HepG2 (cell line): Measurements from ENCODE around the gene GLIS2. TPM values are rescaled to one million over a fixed set of nuclear protein-coding genes. Genes with fewer than 3 reads are reported as not detected.

Source experiments
- ATAC-seq: fragments of 200-7000 bp; cut with Tn5 transposase; 3 replicates; pipeline ENCODE4 v1.9.1; 2020; ENCODE audit warnings: mild to moderate bottlenecking, moderate library complexity
- BruUV-seq: library from RNA; stranded (reverse); fragments of 400-500 nt; replicated peaks from 2 replicates; lab custom pipeline; 2021; lab: Mats Ljungman, UMichigan
- CTCF ChIA-PET: fragments of 300-600 bp; formaldehyde crosslinking; extraction: SDS; loops from one replicate; lab custom pipeline; 2021; ENCODE audit warnings: low total read pairs, inconsistent platforms, low intra/inter-chr PET ratio; lab: Yijun Ruan, JAX
- POLR2A ChIA-PET: fragments of 350-600 bp; sonication (Branson Sonifier 250); formaldehyde crosslinking; loops from one replicate; lab custom pipeline; 2020; ENCODE audit warnings: antibody characterized with exemption, inconsistent platforms; lab: Yijun Ruan, JAX
- DNase-seq: peaks from one replicate; pipeline ENCODE4 v3.0.0-alpha.2; 2015; ENCODE audit warnings: low spot score
- FAIRE-seq: peaks from 3 replicates; lab custom pipeline; 2011; peaks lifted over from hg19 to GRCh38; lab: Jason Lieb, UNC
- H2AFZ ChIP-seq: one replicate; pipeline ENCODE4 v1.6.1; 2011; ENCODE audit warnings: low read length, inconsistent platforms
- H3K27ac ChIP-seq: fragments of 300-600 bp; 3 replicates; pipeline ENCODE4 v1.8.0; 2011; ENCODE audit warnings: mixed run types, mild to moderate bottlenecking, mixed read lengths, low read length, inconsistent platforms; ENCODE audit not compliant: insufficient read depth; ENCODE audit errors: extremely low read length
- H3K27me3 ChIP-seq, 2 experiments: fragments of 200-600 bp in 1 of 2; 2 replicates in 1 of 2; 3 replicates in 1 of 2; pipeline versions ENCODE4 v1.6.0 to v1.8.0; 2011; ENCODE audit warnings: low read length in 2 of 2, mild to moderate bottlenecking in 2 of 2, moderate library complexity in 2 of 2, inconsistent platforms in 1 of 2; ENCODE audit not compliant: insufficient read depth in 2 of 2, control insufficient read depth in 1 of 2
- H3K36me3 ChIP-seq, 2 experiments: fragments of 200-600 bp in 1 of 2; replicated peaks in 1 of 2; 2 replicates in 1 of 2; 3 replicates in 1 of 2; pipeline versions ENCODE4 v1.5.1 to v1.8.0; 2011; ENCODE audit warnings: low read length in 2 of 2, inconsistent platforms in 1 of 2; ENCODE audit not compliant: insufficient read depth in 2 of 2, control insufficient read depth in 1 of 2
- H3K4me1 ChIP-seq: 2 replicates; pipeline ENCODE4 v1.5.1; 2012; ENCODE audit warnings: low read length, inconsistent platforms; ENCODE audit not compliant: insufficient read depth
- H3K4me2 ChIP-seq: 2 replicates; pipeline ENCODE4 v1.6.0; 2011; ENCODE audit warnings: low read depth, low read length, inconsistent platforms
- H3K4me3 ChIP-seq, 3 experiments: fragments of 200-600 bp in 1 of 3; sonication (generic), shearing (Covaris generic) in 1 of 3; replicated peaks in 1 of 3; 2 replicates each; pipeline ENCODE4 v1.5.1; 2011 to 2016; ENCODE audit warnings: low read length in 3 of 3, inconsistent platforms in 2 of 3, low read depth in 2 of 3, mild to moderate bottlenecking in 2 of 3, control low read depth in 1 of 3, mixed read lengths in 1 of 3; ENCODE audit not compliant: insufficient read depth in 1 of 3
- H3K79me2 ChIP-seq: one replicate; pipeline ENCODE4 v1.6.1; 2011; ENCODE audit warnings: low read length, inconsistent platforms; ENCODE audit not compliant: insufficient read depth
- H3K9ac ChIP-seq: 2 replicates; pipeline ENCODE4 v1.6.0; 2011; ENCODE audit warnings: mild to moderate bottlenecking, low read depth, low read length, inconsistent platforms; ENCODE audit not compliant: insufficient read depth
- H3K9me3 ChIP-seq: 2 replicates; pipeline ENCODE4 v1.5.1; 2012; ENCODE audit warnings: mild to moderate bottlenecking, low read length
- H4K20me1 ChIP-seq: 2 replicates; pipeline ENCODE4 v1.6.0; 2011; ENCODE audit warnings: inconsistent platforms, mild to moderate bottlenecking, low read length, moderate library complexity; ENCODE audit not compliant: insufficient read depth
- FOXC1 ChIP-seq: sonication (generic); formaldehyde crosslinking; IDR thresholded peaks from 2 replicates; pipeline ENCODE4 v1.8.0; 2022; ENCODE audit warnings: mild to moderate bottlenecking, missing genetic modification reagents, borderline replicate concordance
- MEF2D ChIP-seq: sonication (generic); formaldehyde crosslinking; IDR thresholded peaks from 2 replicates; pipeline ENCODE4 v1.5.1; 2020; ENCODE audit warnings: mild to moderate bottlenecking, missing genetic modification reagents
- POGZ ChIP-seq: sonication (generic); formaldehyde crosslinking; IDR thresholded peaks from 2 replicates; pipeline ENCODE4 v1.4.0; 2020; ENCODE audit warnings: mild to moderate bottlenecking, missing genetic modification reagents
- SALL1 ChIP-seq: sonication (generic); formaldehyde crosslinking; IDR thresholded peaks from 2 replicates; pipeline ENCODE4 v1.8.0; 2022; ENCODE audit warnings: mild to moderate bottlenecking, missing genetic modification reagents
- SMAD1 ChIP-seq: sonication (generic); formaldehyde crosslinking; IDR thresholded peaks from 2 replicates; pipeline ENCODE4 v1.4.0; 2020; ENCODE audit warnings: missing genetic modification reagents, low read depth, mild to moderate bottlenecking, borderline replicate concordance
- SNAI1 ChIP-seq: sonication (generic); formaldehyde crosslinking; IDR thresholded peaks from 2 replicates; pipeline ENCODE4 v1.5.0; 2020; ENCODE audit warnings: mild to moderate bottlenecking, missing genetic modification reagents, borderline replicate concordance
- STAG1 ChIP-seq: sonication (generic); formaldehyde crosslinking; IDR thresholded peaks from 2 replicates; pipeline ENCODE4 v1.4.0; 2020; ENCODE audit warnings: missing genetic modification reagents
- TBP ChIP-seq: sonication (generic); formaldehyde crosslinking; IDR thresholded peaks from 2 replicates; pipeline ENCODE4 v1.5.0; 2020; ENCODE audit warnings: missing genetic modification reagents
- TBX2 ChIP-seq: sonication (generic); formaldehyde crosslinking; IDR thresholded peaks from 2 replicates; pipeline ENCODE4 v1.5.0; 2020; ENCODE audit warnings: missing genetic modification reagents, mild to moderate bottlenecking, borderline replicate concordance
- TMF1 ChIP-seq: sonication (generic); formaldehyde crosslinking; IDR thresholded peaks from 2 replicates; pipeline ENCODE4 v1.8.1; 2022; ENCODE audit warnings: low read depth, missing genetic modification reagents
- YEATS2 ChIP-seq: sonication (generic); formaldehyde crosslinking; IDR thresholded peaks from 2 replicates; pipeline ENCODE4 v1.4.0; 2020; ENCODE audit warnings: missing genetic modification reagents, borderline replicate concordance
- ZNF546 ChIP-seq: sonication (generic); formaldehyde crosslinking; conservative IDR thresholded peaks from 2 replicates; pipeline ENCODE4 v1.8.1; 2023; ENCODE audit warnings: mild to moderate bottlenecking, missing genetic modification reagents
- ZNF607 ChIP-seq: sonication (generic); formaldehyde crosslinking; IDR thresholded peaks from 2 replicates; pipeline ENCODE4 v1.5.1; 2020; ENCODE audit warnings: missing genetic modification reagents, mild to moderate bottlenecking, borderline replicate concordance
- WGBS: methylation state at CpG from one replicate; pipeline ENCODE4 v1.1.6; 2017; ENCODE audit warnings: low lambda C conversion rate; 5-methylcytosine and 5-hydroxymethylcytosine counted together
- in situ Hi-C: cut with HindIII; loops from 2 replicates; pipeline ENCODE4 v1.10.0; 2017; ENCODE audit warnings: low pct_unique_long_range_greater_than_20kb; ENCODE audit not compliant: extremely low pct_ligation_motif_present
- intact Hi-C: fragments of 100-400 bp; cut with micrococcal nuclease; formaldehyde crosslinking; loops from one replicate; pipeline ENCODE4 v1.10.0; 2022; ENCODE audit not compliant: unreplicated experiment
- polyA plus RNA-seq, 8 experiments: library from polyadenylated mRNA; depleted of rRNA in 3 of 8; stranded (reverse) in 7 of 8; unstranded in 1 of 8; fragments of >200 nt; fragmentation: Illumina TruSeq in 4 of 8; extraction: Trizol in 4 of 8; gene quantifications; 2 replicates each; pipeline versions ENCODE4 v1.2.1 to v1.2.3, GENCODE V29; 2011 to 2016; ENCODE audit warnings: low read depth in 4 of 8, missing spikeins in 1 of 8, mixed read lengths in 1 of 8; ENCODE audit not compliant: insufficient read depth in 1 of 8
- total RNA-seq, 5 experiments: library from RNA; depleted of rRNA; stranded (reverse); fragments of >200 nt; fragmentation: Illumina TruSeq; extraction: Trizol; gene quantifications; 2 replicates each; pipeline ENCODE4 v1.2.3, GENCODE V29; 2016; ENCODE audit warnings: low read depth in 1 of 5
- TF ChIP-seq, protein P1 (sequence below): sonication (generic); formaldehyde crosslinking; IDR thresholded peaks from 2 replicates; pipeline ENCODE4 v1.5.0; 2020; ENCODE audit warnings: missing genetic modification reagents, mild to moderate bottlenecking, borderline replicate concordance
- TF ChIP-seq, protein P2 (sequence below): sonication (generic); formaldehyde crosslinking; conservative IDR thresholded peaks from 2 replicates; pipeline ENCODE4 v1.5.0; 2020; ENCODE audit warnings: missing genetic modification reagents
- TF ChIP-seq, protein P3 (sequence below): sonication (generic); formaldehyde crosslinking; conservative IDR thresholded peaks from 2 replicates; pipeline ENCODE4 v1.8.0; 2022; ENCODE audit warnings: mild to moderate bottlenecking, moderate library complexity, missing genetic modification reagents
- TF ChIP-seq, protein P4 (sequence below): sonication (generic); formaldehyde crosslinking; IDR thresholded peaks from 2 replicates; pipeline ENCODE4 v1.4.0; 2020; ENCODE audit warnings: missing genetic modification reagents, mild to moderate bottlenecking, borderline replicate concordance
- TF ChIP-seq, protein P5 (sequence below): sonication (generic); formaldehyde crosslinking; IDR thresholded peaks from 2 replicates; pipeline ENCODE4 v1.8.0; 2022; ENCODE audit warnings: missing genetic modification reagents, low read depth, mild to moderate bottlenecking, borderline replicate concordance

The GLIS2 gene
- total and polyA plus RNA-seq, 2 of the 13 experiments (the other 11 are each of a cell fraction or from before 2014, with no cell fraction given): 0.28 to 0.29 TPM

DNA sequence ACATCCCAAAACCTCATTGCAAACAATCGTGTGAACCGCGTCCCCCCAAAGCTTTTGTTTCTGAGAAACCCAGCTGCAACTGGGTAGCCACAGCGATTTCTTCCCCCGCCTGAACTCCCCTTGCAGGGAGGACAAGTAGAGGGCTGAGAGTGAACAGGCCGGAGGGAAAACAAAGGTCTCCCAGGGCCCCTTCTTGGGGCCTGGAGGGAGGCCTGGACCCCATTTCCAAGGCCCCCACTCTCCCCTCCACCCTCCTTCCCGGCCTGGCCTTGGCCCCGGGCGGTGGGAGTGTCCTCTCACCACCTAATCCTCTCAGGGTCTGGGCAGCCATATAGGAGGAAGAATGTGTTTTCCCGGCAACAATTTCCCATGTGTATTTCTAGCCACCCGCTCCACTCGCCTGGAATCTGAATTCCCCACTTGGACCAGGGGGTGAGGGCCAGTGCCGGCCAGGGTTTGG lies 2.6 kb downstream of the GLIS2 start (continued):
- TF ChIP-seq, protein P1, sequence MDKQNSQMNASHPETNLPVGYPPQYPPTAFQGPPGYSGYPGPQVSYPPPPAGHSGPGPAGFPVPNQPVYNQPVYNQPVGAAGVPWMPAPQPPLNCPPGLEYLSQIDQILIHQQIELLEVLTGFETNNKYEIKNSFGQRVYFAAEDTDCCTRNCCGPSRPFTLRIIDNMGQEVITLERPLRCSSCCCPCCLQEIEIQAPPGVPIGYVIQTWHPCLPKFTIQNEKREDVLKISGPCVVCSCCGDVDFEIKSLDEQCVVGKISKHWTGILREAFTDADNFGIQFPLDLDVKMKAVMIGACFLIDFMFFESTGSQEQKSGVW (CRISPR knock-in tag): no peak
- TF ChIP-seq MEF2D (CRISPR knock-in tag) (no peak), POGZ (CRISPR knock-in tag) (no peak)

DNA sequence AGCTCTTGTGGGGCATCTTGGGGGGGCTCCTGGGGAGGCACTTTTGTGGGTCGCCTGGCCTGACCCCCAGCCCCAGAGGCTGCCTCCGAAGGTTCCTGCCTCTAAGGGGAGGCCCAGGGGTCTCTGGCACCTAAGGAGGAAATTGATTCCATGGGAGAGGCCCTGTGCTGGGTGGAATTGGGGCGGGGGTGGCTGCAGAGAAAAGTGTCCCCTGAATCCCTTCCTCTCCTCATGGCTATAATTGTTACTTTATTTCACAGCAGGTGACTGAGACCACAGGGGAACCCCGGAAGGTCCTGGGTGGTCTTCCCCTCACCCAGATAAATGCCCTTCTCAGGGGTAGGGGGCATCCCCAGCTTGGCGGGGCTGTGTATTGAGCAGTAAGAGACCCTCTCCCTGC lies 3.1 kb downstream of the GLIS2 start:
- ChIA-PET CTCF (no interaction called here), POLR2A (no interaction called here)
- WGBS: 44% methylated on average over 2 of the region's 5 CpGs
- H3K27ac ChIP-seq: no peak overlapping the region
- no peaks in the 10 kb centered on the region for H3K79me2 ChIP-seq
- 0 out of 2 replicates have a peak, but pooled peaks cover 3% of the 10 kb centered on the region for H4K20me1 ChIP-seq
- peaks cover 85% of the 10 kb centered on the region for H3K4me1 ChIP-seq
- BruUV-seq: no TSS peak
- FAIRE-seq (no peak), DNase-seq (no peak), ATAC-seq (no peak)
- in situ Hi-C loops: no loop called here
- H3K9ac ChIP-seq: no peak overlapping the region
- H3K4me3 ChIP-seq: 0 out of 6 replicates have a peak overlapping the region, but pooled peaks of 1 of the 3 experiments have one; percentile 69
- H3K36me3 ChIP-seq: no peaks in the 10 kb centered on the region
- H2AFZ ChIP-seq: no peak overlapping the region
- intact Hi-C loops: no loop called here
- no peaks in the 10 kb centered on the region for H3K9me3 ChIP-seq
- H3K27me3 ChIP-seq: peaks cover 3 to 58% of the 10 kb centered on the region in 2 experiments; a peak in 4 of 5 replicates
- no peak overlapping the region; the same call in 1 of the 2 replicates for H3K4me2 ChIP-seq
- TF ChIP-seq TBX2 (CRISPR knock-in tag) (no peak), TBP (CRISPR knock-in tag) (no peak), STAG1 (CRISPR knock-in tag) (no peak), ZNF546 (no peak), YEATS2 (CRISPR knock-in tag) (no peak), SALL1 (no peak), ZNF607 (CRISPR knock-in tag) (no peak), SMAD1 (no peak), SNAI1 (CRISPR knock-in tag) (no peak), FOXC1 (CRISPR knock-in tag) (no peak), TMF1 (no peak)
- TF ChIP-seq, protein P2, sequence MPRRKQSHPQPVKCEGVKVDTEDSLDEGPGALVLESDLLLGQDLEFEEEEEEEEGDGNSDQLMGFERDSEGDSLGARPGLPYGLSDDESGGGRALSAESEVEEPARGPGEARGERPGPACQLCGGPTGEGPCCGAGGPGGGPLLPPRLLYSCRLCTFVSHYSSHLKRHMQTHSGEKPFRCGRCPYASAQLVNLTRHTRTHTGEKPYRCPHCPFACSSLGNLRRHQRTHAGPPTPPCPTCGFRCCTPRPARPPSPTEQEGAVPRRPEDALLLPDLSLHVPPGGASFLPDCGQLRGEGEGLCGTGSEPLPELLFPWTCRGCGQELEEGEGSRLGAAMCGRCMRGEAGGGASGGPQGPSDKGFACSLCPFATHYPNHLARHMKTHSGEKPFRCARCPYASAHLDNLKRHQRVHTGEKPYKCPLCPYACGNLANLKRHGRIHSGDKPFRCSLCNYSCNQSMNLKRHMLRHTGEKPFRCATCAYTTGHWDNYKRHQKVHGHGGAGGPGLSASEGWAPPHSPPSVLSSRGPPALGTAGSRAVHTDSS (CRISPR knock-in tag): no peak
- TF ChIP-seq, protein P3, sequence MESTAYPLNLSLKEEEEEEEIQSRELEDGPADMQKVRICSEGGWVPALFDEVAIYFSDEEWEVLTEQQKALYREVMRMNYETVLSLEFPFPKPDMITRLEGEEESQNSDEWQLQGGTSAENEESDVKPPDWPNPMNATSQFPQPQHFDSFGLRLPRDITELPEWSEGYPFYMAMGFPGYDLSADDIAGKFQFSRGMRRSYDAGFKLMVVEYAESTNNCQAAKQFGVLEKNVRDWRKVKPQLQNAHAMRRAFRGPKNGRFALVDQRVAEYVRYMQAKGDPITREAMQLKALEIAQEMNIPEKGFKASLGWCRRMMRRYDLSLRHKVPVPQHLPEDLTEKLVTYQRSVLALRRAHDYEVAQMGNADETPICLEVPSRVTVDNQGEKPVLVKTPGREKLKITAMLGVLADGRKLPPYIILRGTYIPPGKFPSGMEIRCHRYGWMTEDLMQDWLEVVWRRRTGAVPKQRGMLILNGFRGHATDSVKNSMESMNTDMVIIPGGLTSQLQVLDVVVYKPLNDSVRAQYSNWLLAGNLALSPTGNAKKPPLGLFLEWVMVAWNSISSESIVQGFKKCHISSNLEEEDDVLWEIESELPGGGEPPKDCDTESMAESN (CRISPR knock-in tag): no peak
- TF ChIP-seq, protein P4, sequence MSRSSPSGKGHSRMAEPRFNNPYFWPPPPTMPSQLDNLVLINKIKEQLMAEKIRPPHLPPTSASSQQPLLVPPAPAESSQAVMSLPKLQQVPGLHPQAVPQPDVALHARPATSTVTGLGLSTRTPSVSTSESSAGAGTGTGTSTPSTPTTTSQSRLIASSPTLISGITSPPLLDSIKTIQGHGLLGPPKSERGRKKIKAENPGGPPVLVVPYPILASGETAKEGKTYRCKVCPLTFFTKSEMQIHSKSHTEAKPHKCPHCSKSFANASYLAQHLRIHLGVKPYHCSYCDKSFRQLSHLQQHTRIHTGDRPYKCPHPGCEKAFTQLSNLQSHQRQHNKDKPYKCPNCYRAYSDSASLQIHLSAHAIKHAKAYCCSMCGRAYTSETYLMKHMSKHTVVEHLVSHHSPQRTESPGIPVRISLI: no peak
- TF ChIP-seq, protein P5, sequence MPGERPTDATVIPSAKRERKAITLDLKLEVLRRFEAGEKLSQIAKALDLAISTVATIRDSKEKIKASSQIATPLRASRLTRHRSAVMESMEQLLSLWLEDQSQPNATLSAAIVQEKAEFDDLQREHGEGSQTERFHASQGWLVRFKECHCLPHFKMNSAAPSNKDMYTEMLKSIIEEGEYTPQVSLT: no peak
